D721Med (cell line): ENCODE measurements around the gene FBXO42.

ENCODE experiments used
- DNase-seq: peaks from one replicate; pipeline ENCODE4 v3.0.0; 2011; ENCODE audit warnings: low spot score; ENCODE audit not compliant: insufficient read length
- FAIRE-seq: peaks from 2 replicates; lab custom pipeline; 2011; peaks lifted over from hg19 to GRCh38; lab: Jason Lieb, UNC
- TF ChIP-seq, protein P1 (sequence below): IDR thresholded peaks from 2 replicates; pipeline ENCODE4 v1.5.1; 2012; ENCODE audit warnings: mild to moderate bottlenecking, control low read depth; ENCODE audit not compliant: insufficient read depth; ENCODE audit errors: missing control alignments

FBXO42 gene

DNA sequence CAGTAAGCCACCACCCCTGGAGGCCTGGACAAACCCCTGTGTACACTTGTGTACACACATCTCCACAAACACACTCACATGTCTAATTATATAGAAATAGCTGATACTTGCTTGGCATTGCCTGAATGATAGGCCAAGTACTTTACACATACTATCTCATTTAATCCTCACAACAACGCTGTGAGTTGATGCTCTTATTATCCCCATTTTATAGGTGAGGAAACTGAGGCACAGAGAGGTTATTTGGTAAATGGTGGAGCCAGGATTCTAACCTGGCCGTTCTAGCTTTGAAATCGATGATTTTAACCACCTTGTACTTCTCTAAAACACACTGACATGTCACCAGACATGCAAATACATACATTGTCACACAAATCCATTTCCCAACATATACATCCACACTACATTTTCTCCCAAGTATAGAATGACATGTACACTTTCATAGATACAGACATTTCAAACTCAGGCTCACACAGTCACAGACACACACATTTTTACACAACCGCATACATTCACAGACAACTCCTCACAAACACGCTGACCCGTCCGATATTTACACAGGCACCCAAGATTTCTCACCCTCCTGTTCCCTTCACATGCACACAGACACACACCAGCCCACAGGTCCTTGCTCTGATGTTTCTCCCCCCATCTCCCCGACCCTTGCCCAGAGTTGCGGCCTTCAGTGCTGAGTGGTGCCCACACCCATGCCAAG, 143.0 kb downstream of the FBXO42 start:
- FAIRE-seq, result no peak
- no peak for DNase-seq
- TF ChIP-seq, protein P1, sequence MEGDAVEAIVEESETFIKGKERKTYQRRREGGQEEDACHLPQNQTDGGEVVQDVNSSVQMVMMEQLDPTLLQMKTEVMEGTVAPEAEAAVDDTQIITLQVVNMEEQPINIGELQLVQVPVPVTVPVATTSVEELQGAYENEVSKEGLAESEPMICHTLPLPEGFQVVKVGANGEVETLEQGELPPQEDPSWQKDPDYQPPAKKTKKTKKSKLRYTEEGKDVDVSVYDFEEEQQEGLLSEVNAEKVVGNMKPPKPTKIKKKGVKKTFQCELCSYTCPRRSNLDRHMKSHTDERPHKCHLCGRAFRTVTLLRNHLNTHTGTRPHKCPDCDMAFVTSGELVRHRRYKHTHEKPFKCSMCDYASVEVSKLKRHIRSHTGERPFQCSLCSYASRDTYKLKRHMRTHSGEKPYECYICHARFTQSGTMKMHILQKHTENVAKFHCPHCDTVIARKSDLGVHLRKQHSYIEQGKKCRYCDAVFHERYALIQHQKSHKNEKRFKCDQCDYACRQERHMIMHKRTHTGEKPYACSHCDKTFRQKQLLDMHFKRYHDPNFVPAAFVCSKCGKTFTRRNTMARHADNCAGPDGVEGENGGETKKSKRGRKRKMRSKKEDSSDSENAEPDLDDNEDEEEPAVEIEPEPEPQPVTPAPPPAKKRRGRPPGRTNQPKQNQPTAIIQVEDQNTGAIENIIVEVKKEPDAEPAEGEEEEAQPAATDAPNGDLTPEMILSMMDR, result no peak

DNA sequence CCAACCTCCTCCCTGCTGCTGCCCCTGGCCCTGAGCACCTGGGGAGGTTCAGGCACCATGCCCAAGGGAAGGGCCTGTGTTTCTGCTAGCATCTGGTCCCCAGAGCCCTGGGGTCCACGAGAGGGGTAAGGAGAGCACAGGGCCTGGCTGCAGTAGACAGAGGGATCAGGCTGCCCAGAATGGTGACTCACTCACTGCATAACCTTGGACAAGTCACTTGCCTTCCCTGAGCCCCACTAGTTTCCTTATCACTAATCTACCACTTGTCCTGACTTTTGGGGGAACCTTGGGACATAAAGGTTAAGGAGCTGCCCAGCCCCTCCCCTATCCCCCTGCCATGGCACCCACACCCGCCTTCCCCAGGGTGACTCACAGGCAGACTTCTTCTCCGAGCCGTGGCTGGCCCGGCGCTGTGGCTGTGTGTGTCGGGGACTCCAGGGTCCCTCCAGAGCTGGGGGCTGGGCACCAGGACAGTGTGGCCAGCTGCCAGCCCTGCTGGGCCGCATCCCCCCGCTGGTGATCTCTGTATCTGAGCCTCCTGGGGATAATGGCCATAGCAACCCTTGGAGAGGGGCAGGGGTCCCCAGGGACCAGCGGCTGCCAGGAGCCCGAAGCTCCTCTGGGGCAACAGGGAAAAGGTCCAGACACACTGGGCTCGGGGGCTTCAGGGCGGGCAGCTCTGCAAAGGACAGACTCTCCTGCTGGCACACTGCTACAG, 143.9 kb downstream of the FBXO42 start:
- FAIRE-seq (no peak), DNase-seq (no peak)

DNA sequence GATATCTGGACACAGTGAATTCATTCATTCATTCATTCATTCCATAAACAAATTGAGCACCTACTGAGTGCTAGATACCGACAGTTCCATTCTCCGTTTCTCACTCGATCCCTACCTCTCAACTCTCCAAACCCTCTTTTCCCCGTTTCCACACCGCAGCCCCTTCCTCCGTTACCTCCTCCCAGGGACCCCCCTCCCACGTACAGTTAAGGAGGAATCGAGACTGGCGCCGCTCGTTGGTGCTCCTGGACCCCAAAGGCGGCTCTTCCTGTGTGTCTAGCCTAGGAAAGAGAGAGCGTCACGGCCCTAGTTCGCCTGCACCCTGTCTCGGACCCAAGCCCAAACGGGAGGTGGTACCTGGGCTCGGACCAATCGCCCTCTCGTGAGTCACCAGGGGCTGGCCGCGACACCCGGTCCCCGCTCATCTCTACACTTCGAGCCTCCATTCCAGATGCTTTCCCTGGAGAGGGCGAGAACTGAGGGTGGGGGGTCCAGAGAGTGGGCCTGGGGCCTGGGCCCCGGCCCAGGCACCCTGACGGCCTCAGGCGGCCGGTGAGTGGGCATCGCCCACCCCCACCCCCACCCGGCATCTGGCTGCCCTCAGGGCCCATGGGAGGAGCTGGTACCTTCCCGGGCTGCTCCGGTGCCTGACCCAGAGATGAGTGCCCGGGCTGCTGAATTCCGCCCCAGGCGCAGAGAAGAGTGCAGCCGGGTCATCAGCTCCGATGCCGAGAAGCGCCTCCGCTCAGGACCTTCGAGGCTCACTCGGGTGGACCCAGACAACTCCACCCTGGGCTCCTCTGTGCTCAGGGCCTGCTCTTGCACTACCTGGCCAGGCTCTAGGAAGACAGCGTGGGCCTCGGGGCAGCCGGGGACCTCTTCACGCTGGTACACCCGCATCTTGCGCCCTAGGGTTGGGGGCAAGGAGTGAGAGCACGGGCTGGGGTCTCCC, 144.7 kb downstream of the FBXO42 start:
- DNase-seq, result no peak
- FAIRE-seq, result no peak
- TF ChIP-seq, protein P1, result no peak

More for the DNA sequence above, 143.9 kb downstream of the FBXO42 start:
- TF ChIP-seq, protein P1, result no peak

DNA sequence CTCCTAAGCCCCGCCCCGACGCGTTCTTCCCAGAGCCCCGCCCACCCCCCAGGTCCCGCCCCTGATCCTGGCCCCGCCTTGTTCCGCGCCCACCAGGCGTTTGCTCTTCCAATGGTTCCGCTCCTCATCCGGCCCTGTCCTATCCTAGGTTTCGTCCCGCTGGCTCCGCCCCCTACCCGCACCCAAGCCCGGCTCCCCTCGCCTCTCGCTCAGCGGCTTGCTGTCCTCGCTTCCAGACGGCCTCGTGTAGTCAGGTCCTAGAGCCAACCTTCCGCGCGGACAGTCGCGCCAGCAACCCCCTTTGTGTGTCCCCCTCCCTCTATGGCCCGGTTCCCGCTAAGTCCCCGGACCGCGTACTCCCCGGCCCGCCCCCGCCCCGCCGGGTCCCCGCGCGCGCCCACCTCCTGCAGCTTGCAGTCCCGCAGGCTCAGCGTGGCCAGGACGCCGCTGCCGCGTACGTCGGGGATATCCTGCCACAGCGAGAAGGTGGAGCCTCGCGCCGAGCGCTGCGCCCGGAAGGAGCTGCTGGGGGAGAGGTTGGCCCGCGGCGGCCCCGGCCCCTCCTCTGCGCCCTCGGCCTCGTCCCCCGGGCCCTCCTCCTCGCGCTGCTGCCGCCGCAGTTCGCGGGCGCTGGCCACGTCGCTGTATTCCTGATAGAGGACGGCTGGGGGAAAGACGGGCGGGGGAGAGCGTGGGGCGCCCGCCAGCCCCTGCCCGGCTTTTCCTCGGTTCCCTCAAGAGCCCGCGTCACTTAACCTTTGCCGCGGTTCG, 145.5 kb downstream of the FBXO42 start:
- DNase-seq, result peak; percentile 35
- no peak for FAIRE-seq
- TF ChIP-seq, protein P1, result no peak

DNA sequence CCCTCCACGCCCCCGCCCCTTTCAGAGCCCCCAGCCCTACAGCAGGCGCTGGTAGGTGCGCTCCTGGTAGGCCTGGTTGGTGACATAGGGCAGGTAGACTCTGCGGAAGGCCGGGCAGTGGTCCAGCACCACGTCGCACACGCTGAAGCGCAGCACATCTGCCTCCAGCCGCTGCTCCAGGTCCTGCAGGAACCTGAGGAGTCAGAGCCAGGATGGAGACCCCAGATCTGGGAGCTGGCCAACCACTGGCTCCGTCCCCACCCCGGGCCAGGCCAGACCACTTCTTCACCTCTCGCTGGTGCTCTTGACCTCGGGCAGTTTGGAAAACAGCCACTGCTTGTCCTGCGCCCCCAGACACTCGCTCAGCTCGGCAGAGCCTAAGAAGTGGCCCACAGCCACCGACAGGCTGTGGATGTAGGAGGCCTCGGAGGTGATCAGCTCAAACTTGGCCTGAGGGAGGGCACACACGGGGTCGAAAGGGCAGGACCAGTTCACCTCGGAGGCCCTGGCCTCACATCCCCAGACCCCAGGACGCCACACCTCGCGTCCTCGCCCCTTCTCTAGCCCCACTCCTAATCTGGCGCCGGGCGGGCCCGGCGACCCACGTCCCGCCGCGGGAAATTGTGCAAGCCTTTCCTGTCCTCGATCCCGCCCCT, 146.3 kb downstream of the FBXO42 start:
- TF ChIP-seq, protein P1, result no peak
- no peak for DNase-seq
- FAIRE-seq, result no peak

DNA sequence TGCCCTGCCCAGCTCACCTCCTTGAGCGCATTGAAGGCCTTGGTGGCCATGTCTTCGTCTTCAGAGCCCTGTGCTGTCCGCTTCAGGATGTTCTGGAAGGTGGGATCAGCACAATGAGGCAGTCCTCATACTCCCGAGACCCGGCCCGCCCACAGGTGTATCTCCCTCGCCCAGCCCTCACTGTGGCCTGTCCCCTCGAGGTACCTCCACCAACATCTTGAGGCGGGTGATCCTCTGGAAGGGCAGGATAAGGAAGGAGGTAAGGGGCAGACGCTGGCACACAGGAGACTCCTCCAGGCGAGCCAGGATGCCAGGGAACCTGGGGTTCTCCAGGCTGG, 147.0 kb downstream of the FBXO42 start:
- TF ChIP-seq, protein P1, result no peak
- no peak for FAIRE-seq
- DNase-seq, result no peak
